ENCODE measurements around the gene ARIH1. TPM values are rescaled to one million over a fixed set of nuclear protein-coding genes. Genes with fewer than 3 reads are reported as not detected.

Gene ARIH1, protein sequence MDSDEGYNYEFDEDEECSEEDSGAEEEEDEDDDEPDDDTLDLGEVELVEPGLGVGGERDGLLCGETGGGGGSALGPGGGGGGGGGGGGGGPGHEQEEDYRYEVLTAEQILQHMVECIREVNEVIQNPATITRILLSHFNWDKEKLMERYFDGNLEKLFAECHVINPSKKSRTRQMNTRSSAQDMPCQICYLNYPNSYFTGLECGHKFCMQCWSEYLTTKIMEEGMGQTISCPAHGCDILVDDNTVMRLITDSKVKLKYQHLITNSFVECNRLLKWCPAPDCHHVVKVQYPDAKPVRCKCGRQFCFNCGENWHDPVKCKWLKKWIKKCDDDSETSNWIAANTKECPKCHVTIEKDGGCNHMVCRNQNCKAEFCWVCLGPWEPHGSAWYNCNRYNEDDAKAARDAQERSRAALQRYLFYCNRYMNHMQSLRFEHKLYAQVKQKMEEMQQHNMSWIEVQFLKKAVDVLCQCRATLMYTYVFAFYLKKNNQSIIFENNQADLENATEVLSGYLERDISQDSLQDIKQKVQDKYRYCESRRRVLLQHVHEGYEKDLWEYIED
- total RNA-seq (2013), result 71.0 TPM
- polyA plus RNA-seq (10 to 100 TPM; 13.5 to 47.2 (median 14.4) TPM), polyA minus RNA-seq (32.1 and 46.3 TPM in 2 replicates), total RNA-seq (137 to 273 (median 250) reads per million in 11 experiments)

DNA sequence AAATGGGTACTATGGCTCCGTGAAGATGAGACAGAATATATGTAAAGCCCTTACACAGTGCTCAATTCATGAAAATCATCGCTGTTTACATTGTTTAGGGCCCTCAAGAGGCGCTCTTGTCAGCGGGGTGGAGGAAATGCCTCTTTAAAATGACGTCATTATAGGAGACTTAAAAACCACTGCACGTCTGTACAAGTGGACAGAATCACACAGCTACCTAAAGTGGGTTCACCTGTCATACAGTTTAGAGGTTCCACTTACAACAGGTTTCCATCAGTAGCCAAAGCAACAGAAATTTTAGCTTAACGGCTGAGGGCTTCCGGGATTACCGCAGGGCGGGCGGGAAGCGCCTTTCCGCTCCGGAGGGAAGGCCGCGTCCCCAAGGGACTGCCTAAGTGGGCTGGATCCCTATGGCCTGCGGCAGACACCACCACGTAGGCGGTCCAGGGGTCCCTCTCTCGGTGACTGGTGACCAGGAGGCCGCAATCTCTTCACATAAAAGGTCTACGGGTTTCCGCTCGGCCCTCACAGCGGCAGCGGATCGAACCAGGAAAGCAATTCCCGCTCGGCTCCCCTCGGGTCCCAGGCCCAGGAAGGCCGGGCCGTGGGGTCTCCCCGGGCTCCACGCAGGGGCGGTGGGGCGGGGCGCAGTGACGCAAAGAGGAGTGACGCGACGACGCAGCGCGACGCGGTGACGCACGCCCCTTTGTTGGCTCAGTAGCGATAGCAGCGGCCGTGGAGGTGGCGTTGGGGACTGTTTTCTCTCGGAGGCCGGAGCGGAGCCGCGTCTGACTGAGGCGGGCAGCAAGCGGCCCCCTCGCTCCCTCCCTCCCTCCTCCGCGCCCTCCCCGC lies at the start of gene ARIH1:
Gene ARIH1, plus strand, starts transcription at position 717 of the 852 bp plus-strand sequence. CDS start 310 bp downstream, outside the sequence.
- intact Hi-C loops (cut with micrococcal nuclease), result loop anchor here (2.0 to 10.0 kb wide), 6 partner anchors 91 to 311 kb away; partner anchors contain the start of genes ADPGK (in 2 of the 2), CELF6 (in 1 of the 2) and GRAMD2A (in 1 of the 2)
- Mint-ChIP-seq H3K27me3 (ENCODE audit: low read depth in 3 of 3) (peaks cover 0 to 1% (median 0%) of the 10 kb centered on the region in 3 donors), H3K9me3 (peaks cover 0 to 8% (median 5%) of the 10 kb centered on the region in 7 donors), H3K4me1 (peaks cover 31% of the 10 kb centered on the region), H3K27ac (peak within 1 kb of the TSS; percentile 98 to 99 (median 99)), H3K36me3 (peaks cover 17 to 28% of the 10 kb centered on the region in 2 donors), H3K4me3 (peak within 1 kb of the TSS; percentile 94 to 98)
- H3K4me2 ChIP-seq (replicated peaks; ENCODE audit: extremely low read depth, low read length, poor library complexity, severe bottlenecking), result peak within 1 kb of the TSS; percentile 86
- H3K9ac ChIP-seq (ENCODE audit: insufficient read depth, low read length, poor library complexity, severe bottlenecking), result peak within 1 kb of the TSS; percentile 99
- peak; percentile 93 to 96 (median 96) for DNase-seq
- H3K4me1 ChIP-seq (ENCODE audit: control insufficient read depth in 1 of 2, insufficient read depth in 2 of 2, low read length in 2 of 2), result peaks cover 17 to 39% of the 10 kb centered on the region in 2 donors
- H4K20me1 ChIP-seq (ENCODE audit: insufficient read depth, low read length), result peaks cover 46% of the 10 kb centered on the region
- peaks cover 41% of the 10 kb centered on the region for H3K79me2 ChIP-seq (ENCODE audit: insufficient read depth, low read length)
- H3K4me3 ChIP-seq (replicated peaks in 1 of 3; ENCODE audit: low read depth in 2 of 3, low read length in 3 of 3), result peak within 1 kb of the TSS; percentile 74 to 94 (median 89)
- H3K27ac ChIP-seq (ENCODE audit: low read depth in 1 of 2, low read length in 2 of 2), result peak within 1 kb of the TSS; percentile 99
- H3K36me3 ChIP-seq (replicated peaks in 1 of 2; ENCODE audit: control insufficient read depth in 1 of 2, insufficient read depth in 2 of 2, low read length in 2 of 2), result peaks cover 2 to 18% of the 10 kb centered on the region in 2 donors
- TF ChIP-seq, protein P1, sequence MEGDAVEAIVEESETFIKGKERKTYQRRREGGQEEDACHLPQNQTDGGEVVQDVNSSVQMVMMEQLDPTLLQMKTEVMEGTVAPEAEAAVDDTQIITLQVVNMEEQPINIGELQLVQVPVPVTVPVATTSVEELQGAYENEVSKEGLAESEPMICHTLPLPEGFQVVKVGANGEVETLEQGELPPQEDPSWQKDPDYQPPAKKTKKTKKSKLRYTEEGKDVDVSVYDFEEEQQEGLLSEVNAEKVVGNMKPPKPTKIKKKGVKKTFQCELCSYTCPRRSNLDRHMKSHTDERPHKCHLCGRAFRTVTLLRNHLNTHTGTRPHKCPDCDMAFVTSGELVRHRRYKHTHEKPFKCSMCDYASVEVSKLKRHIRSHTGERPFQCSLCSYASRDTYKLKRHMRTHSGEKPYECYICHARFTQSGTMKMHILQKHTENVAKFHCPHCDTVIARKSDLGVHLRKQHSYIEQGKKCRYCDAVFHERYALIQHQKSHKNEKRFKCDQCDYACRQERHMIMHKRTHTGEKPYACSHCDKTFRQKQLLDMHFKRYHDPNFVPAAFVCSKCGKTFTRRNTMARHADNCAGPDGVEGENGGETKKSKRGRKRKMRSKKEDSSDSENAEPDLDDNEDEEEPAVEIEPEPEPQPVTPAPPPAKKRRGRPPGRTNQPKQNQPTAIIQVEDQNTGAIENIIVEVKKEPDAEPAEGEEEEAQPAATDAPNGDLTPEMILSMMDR (IDR thresholded peaks at IDR 0.05), result peak; percentile 20
- under 1% methylated on average over 48 of the region's 63 CpGs for WGBS (ENCODE audit: insufficient coverage)
- peak within 1 kb of the TSS; percentile 80 for H2AFZ ChIP-seq (ENCODE audit: insufficient read depth, low read depth, low read length, poor library complexity, severe bottlenecking)
- H3K9me3 ChIP-seq (replicated peaks in 1 of 2; ENCODE audit: control insufficient read depth in 1 of 2, insufficient read depth in 1 of 2, low read length in 2 of 2), result no peaks in the 10 kb centered on the region
- no peaks in the 10 kb centered on the region for H3K27me3 ChIP-seq (ENCODE audit: control insufficient read depth in 2 of 2, insufficient read depth in 2 of 2, low read length in 2 of 2)

DNA sequence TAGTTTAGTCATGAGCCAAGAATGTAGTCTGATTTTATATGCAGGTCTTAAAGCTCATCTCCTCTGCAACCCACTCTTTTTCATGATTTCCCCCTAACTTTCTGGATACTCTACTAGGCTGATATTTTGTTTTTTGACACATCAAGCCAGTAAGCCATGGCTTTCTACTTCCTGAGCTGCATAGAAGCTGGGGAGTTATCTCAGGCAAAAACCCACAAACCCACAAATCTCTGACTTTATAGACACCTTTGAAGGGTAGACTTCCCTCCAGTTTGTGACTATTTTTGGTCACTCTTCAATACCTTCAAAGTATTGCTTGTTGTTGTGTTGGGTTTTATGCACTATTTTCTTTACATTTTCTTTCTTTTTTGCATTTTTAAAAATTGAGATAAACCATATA lies 47.4 kb upstream of the ARIH1 start:
- intact Hi-C loops (cut with micrococcal nuclease), result no loop called here
- peaks cover 0 to 7% (median 0%) of the 10 kb centered on the region in 3 donors for H3K27me3 Mint-ChIP-seq (ENCODE audit: low read depth in 3 of 3)
- H3K27me3 ChIP-seq (ENCODE audit: control insufficient read depth in 2 of 2, insufficient read depth in 2 of 2, low read length in 2 of 2), result peaks cover 0 to 3% of the 10 kb centered on the region in 2 donors

More for the DNA sequence above, 47.4 kb upstream of the ARIH1 start:
- no peak overlapping the region for H2AFZ ChIP-seq (ENCODE audit: insufficient read depth, low read depth, low read length, poor library complexity, severe bottlenecking)
- Mint-ChIP-seq H3K4me3 (no peak overlapping the region), H3K9me3 (peaks cover 12 to 44% (median 30%) of the 10 kb centered on the region in 7 donors), H3K4me1 (no peaks in the 10 kb centered on the region), H3K27ac (no peak overlapping the region), H3K36me3 (no peaks in the 10 kb centered on the region)
- TF ChIP-seq, protein P1 (IDR thresholded peaks at IDR 0.05), result no peak
- no peak overlapping the region for H3K4me2 ChIP-seq (replicated peaks; ENCODE audit: extremely low read depth, low read length, poor library complexity, severe bottlenecking)
- no peak for DNase-seq
- no peaks in the 10 kb centered on the region for H3K4me1 ChIP-seq (ENCODE audit: control insufficient read depth in 1 of 2, insufficient read depth in 2 of 2, low read length in 2 of 2)
- no peak overlapping the region for H3K27ac ChIP-seq (ENCODE audit: low read depth in 1 of 2, low read length in 2 of 2)
- no peak overlapping the region for H3K9ac ChIP-seq (ENCODE audit: insufficient read depth, low read length, poor library complexity, severe bottlenecking)
- H3K9me3 ChIP-seq (replicated peaks in 1 of 2; ENCODE audit: control insufficient read depth in 1 of 2, insufficient read depth in 1 of 2, low read length in 2 of 2), result peaks cover 0 to 13% of the 10 kb centered on the region in 2 donors
- H3K4me3 ChIP-seq (replicated peaks in 1 of 3; ENCODE audit: low read depth in 2 of 3, low read length in 3 of 3), result no peak overlapping the region
- H3K36me3 ChIP-seq (replicated peaks in 1 of 2; ENCODE audit: control insufficient read depth in 1 of 2, insufficient read depth in 2 of 2, low read length in 2 of 2), result no peaks in the 10 kb centered on the region
- no peaks in the 10 kb centered on the region for H4K20me1 ChIP-seq (ENCODE audit: insufficient read depth, low read length)
- H3K79me2 ChIP-seq (ENCODE audit: insufficient read depth, low read length), result no peaks in the 10 kb centered on the region

All from CD14-positive monocyte (primary cell).